Caco-2 (cell line): Measurements from ENCODE around the gene ATP1A4. TPM values are rescaled to one million over a fixed set of nuclear protein-coding genes. Genes with fewer than 3 reads are reported as not detected.

Experiments
- BruUV-seq: library from RNA; stranded (reverse); fragments of 400-500 nt; replicated peaks from 2 replicates; lab custom pipeline; 2021; lab: Mats Ljungman, UMichigan
- CTCF ChIA-PET: fragments of 300-600 bp; sonication (Branson Sonifier 250); formaldehyde crosslinking; loops from one replicate; lab custom pipeline; 2022; ENCODE audit warnings: antibody characterized with exemption; lab: Charles Lee
- POLR2A ChIA-PET: fragments of 300-600 bp; sonication (Branson Sonifier 250); formaldehyde crosslinking; loops from one replicate; lab custom pipeline; 2022; ENCODE audit warnings: antibody characterized with exemption; lab: Charles Lee
- DNase-seq, 2 experiments: peaks; one replicate each; pipeline versions ENCODE4 v3.0.0 to v3.0.0-alpha.2; 2020 to 2022
- H3K27me3 ChIP-seq: replicated peaks from 2 replicates; pipeline ENCODE4 v1.6.0; 2011; ENCODE audit warnings: low read length; ENCODE audit not compliant: control insufficient read depth, insufficient read depth
- H3K36me3 ChIP-seq: 2 replicates; pipeline ENCODE4 v1.5.1; 2011; ENCODE audit warnings: low read length; ENCODE audit not compliant: control insufficient read depth, insufficient read depth
- H3K4me1 ChIP-seq: fragments of 250-450 bp; sonication (Bioruptor Pico); 2 replicates; pipeline ENCODE4 v1.5.1; 2020; ENCODE audit warnings: mild to moderate bottlenecking
- H3K4me3 ChIP-seq: 2 replicates; pipeline ENCODE4 v1.5.1; 2011; ENCODE audit warnings: low read depth, mild to moderate bottlenecking, control low read depth, low read length
- H3K9me3 ChIP-seq: fragments of 250-450 bp; sonication (Bioruptor Pico); 2 replicates; pipeline ENCODE4 v1.5.1; 2020; ENCODE audit warnings: mild to moderate bottlenecking, moderate library complexity
- H3K27ac Mint-ChIP-seq: one replicate; pipeline ENCODE4 v1.8.0; 2022; ENCODE audit warnings: mixed read lengths; ENCODE audit not compliant: unreplicated experiment
- H3K27me3 Mint-ChIP-seq: one replicate; pipeline ENCODE4 v1.8.0; 2022; ENCODE audit warnings: mixed read lengths; ENCODE audit not compliant: insufficient read depth, unreplicated experiment
- H3K36me3 Mint-ChIP-seq: one replicate; pipeline ENCODE4 v1.8.0; 2022; ENCODE audit warnings: mild to moderate bottlenecking, mixed read lengths; ENCODE audit not compliant: insufficient read depth, unreplicated experiment
- H3K4me1 Mint-ChIP-seq: one replicate; pipeline ENCODE4 v1.8.0; 2022; ENCODE audit warnings: low read depth, mixed read lengths; ENCODE audit not compliant: unreplicated experiment
- H3K4me3 Mint-ChIP-seq: one replicate; pipeline ENCODE4 v1.8.0; 2022; ENCODE audit warnings: mild to moderate bottlenecking, moderate library complexity, mixed read lengths; ENCODE audit not compliant: unreplicated experiment
- H3K9me3 Mint-ChIP-seq: one replicate; pipeline ENCODE4 v1.8.0; 2022; ENCODE audit warnings: mixed read lengths; ENCODE audit not compliant: unreplicated experiment
- intact Hi-C: fragments of 100-400 bp; cut with micrococcal nuclease; formaldehyde crosslinking; loops from one replicate; pipeline ENCODE4 v1.10.0; 2022; ENCODE audit not compliant: unreplicated experiment
- total RNA-seq: library from RNA; stranded (reverse); gene quantifications from 2 replicates; pipeline ENCODE4 v1.2.3, GENCODE V29; 2022
- TF ChIP-seq, protein P1 (sequence below), 2 experiments: fragments of 200-600 bp in 1 of 2; IDR thresholded peaks; 1 replicate in 1 of 2; 2 replicates in 1 of 2; pipeline versions ENCODE4 v1.5.1 to v1.8.0; 2011 to 2022; ENCODE audit warnings: antibody characterized with exemption in 1 of 2, control low read depth in 1 of 2, inconsistent platforms in 1 of 2, low read depth in 1 of 2, low read length in 1 of 2, mild to moderate bottlenecking in 1 of 2, moderate library complexity in 1 of 2; ENCODE audit not compliant: insufficient read depth in 1 of 2, severe bottlenecking in 1 of 2, unreplicated experiment in 1 of 2

ATP1A4 gene
- total RNA-seq, 1 experiment from 2014 or later, result not detected

DNA sequence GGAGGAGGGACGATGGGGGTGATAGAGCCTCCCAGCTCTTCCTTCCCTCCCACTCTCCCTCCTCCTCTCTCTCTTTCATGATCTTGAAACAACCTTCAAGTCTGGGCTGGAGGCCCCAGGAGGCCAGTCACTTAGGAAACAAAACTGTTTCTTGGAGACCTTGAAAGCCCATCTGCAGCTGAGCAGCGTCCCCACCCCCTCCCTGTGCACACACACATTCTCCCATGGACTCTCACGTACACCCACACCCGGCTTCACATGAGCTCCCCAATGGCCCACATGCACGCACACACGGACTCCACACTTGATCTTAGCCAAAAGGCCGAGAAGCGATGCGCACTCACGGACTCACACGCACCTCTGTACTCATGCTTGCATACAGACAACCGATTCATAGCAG is 39.0 kb upstream of the ATP1A4 start:
- Histone ChIP-seq H3K4me3 (no peak overlapping the region), H3K9me3 (no peaks in the 10 kb centered on the region), H3K36me3 (no peaks in the 10 kb centered on the region), H3K4me1 (peaks cover 12% of the 10 kb centered on the region), H3K27me3 (no peaks in the 10 kb centered on the region)
- DNase-seq, result no peak
- no peak overlapping the region for H3K27ac Mint-ChIP-seq
- ChIA-PET CTCF (interaction anchor here (0.8 kb wide), 1 partner anchor 11 kb away, joined by 3 read pairs; no protein-coding TSS in a partner anchor), POLR2A (no interaction called here)
- peaks cover 12% of the 10 kb centered on the region for H3K4me1 Mint-ChIP-seq
- H3K27me3 Mint-ChIP-seq, result no peaks in the 10 kb centered on the region
- H3K9me3 Mint-ChIP-seq, result no peaks in the 10 kb centered on the region
- TF ChIP-seq, protein P1, sequence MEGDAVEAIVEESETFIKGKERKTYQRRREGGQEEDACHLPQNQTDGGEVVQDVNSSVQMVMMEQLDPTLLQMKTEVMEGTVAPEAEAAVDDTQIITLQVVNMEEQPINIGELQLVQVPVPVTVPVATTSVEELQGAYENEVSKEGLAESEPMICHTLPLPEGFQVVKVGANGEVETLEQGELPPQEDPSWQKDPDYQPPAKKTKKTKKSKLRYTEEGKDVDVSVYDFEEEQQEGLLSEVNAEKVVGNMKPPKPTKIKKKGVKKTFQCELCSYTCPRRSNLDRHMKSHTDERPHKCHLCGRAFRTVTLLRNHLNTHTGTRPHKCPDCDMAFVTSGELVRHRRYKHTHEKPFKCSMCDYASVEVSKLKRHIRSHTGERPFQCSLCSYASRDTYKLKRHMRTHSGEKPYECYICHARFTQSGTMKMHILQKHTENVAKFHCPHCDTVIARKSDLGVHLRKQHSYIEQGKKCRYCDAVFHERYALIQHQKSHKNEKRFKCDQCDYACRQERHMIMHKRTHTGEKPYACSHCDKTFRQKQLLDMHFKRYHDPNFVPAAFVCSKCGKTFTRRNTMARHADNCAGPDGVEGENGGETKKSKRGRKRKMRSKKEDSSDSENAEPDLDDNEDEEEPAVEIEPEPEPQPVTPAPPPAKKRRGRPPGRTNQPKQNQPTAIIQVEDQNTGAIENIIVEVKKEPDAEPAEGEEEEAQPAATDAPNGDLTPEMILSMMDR (IDR thresholded peaks at IDR 0.05; ENCODE audit: insufficient read depth in 1 of 2, low read depth in 1 of 2, low read length in 1 of 2, severe bottlenecking in 1 of 2, unreplicated experiment in 1 of 2), result no peak
- no TSS peak for BruUV-seq
- intact Hi-C loops, result no loop called here
- no peak overlapping the region for H3K4me3 Mint-ChIP-seq
- H3K36me3 Mint-ChIP-seq, result no peaks in the 10 kb centered on the region

DNA sequence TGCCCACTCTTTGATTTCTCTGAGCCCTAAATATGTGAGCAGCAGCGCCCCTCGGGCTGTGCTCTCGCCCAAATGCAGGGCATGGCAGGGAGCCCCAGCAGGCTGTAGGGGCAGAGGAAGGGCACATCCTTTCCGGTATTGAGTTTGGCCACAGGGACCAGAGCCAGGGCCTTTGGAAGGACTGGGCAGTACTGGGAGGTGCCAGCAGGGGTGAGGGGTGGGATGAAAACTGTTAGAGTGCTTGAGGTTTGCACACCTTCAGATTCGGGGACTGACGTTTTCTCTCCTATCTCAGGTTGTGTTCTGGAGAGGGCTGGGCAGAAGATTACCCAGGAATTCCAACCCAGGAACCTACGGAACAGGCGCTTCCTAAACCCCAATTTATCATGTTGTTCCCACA is 38.0 kb upstream of the ATP1A4 start:
- BruUV-seq, result no TSS peak
- no peaks in the 10 kb centered on the region for H3K36me3 Mint-ChIP-seq
- no peak overlapping the region for H3K4me3 Mint-ChIP-seq
- CTCF ChIA-PET, result interaction anchor here (0.7 kb wide), 1 partner anchor 545 kb away, joined by 3 read pairs; no protein-coding TSS in a partner anchor
- H3K36me3 ChIP-seq, result no peaks in the 10 kb centered on the region
- no peaks in the 10 kb centered on the region for H3K9me3 Mint-ChIP-seq
- no peak overlapping the region for H3K27ac Mint-ChIP-seq
- DNase-seq, result no peak
- TF ChIP-seq, protein P1 (IDR thresholded peaks at IDR 0.05; ENCODE audit: insufficient read depth in 1 of 2, low read depth in 1 of 2, low read length in 1 of 2, severe bottlenecking in 1 of 2, unreplicated experiment in 1 of 2), result no peak
- H3K9me3 ChIP-seq, result no peaks in the 10 kb centered on the region
- no peak overlapping the region for H3K4me3 ChIP-seq
- H3K27me3 Mint-ChIP-seq, result no peaks in the 10 kb centered on the region
- peaks cover 12% of the 10 kb centered on the region for H3K4me1 ChIP-seq
- no peaks in the 10 kb centered on the region for H3K27me3 ChIP-seq
- POLR2A ChIA-PET, result no interaction called here
- intact Hi-C loops, result no loop called here
- H3K4me1 Mint-ChIP-seq, result peaks cover 12% of the 10 kb centered on the region

DNA sequence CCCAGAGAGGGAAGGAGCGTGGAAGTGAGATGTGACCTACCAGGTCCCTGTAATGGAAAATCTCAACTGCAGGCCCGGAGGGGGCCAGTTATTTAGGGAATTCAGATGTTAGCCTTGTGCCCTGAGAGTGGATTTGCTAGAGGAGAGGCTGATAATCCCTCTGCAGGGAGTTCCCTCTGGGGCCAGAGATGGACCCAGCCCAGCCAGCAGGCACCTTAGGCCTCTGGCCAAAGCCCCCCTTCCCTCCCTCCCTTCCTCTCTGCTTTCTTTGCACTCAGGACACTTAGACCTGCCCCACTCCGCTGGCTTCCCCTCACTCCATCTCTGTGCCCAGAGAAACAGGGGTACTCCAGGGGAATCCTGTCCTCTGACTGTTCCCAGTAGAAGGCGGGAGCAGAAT is 37.3 kb upstream of the ATP1A4 start:
- Mint-ChIP-seq H3K4me3 (no peak overlapping the region), H3K36me3 (no peaks in the 10 kb centered on the region), H3K27ac (no peak overlapping the region), H3K4me1 (peaks cover 7% of the 10 kb centered on the region), H3K9me3 (no peaks in the 10 kb centered on the region), H3K27me3 (no peaks in the 10 kb centered on the region)
- Histone ChIP-seq H3K4me3 (no peak overlapping the region), H3K9me3 (no peaks in the 10 kb centered on the region), H3K4me1 (peaks cover 10% of the 10 kb centered on the region), H3K27me3 (no peaks in the 10 kb centered on the region), H3K36me3 (no peaks in the 10 kb centered on the region)
- TF ChIP-seq, protein P1 (IDR thresholded peaks at IDR 0.05; ENCODE audit: insufficient read depth in 1 of 2, low read depth in 1 of 2, low read length in 1 of 2, severe bottlenecking in 1 of 2, unreplicated experiment in 1 of 2), result no peak
- no peak for DNase-seq
- ChIA-PET CTCF (interaction anchor here (0.7 to 1.0 kb wide), 2 partner anchors 33 to 544 kb away, joined by 3 read pairs; partner anchors contain the start of gene KCNJ9), POLR2A (no interaction called here)
- BruUV-seq, result no TSS peak
- intact Hi-C loops, result no loop called here
